Heart right ventricle (tissue), 16 donors: Measurements from ENCODE around the gene ANKRD17. TPM values are rescaled to one million over a fixed set of nuclear protein-coding genes. Genes with fewer than 3 reads are reported as not detected.

Experiments
- ATAC-seq, 8 donors: fragments of 200-7000 bp; cut with Tn5 transposase; one replicate each; pipeline ENCODE4 v1.9.1; 2020; ENCODE audit warnings: mild to moderate bottlenecking in 8 of 8, moderate library complexity in 8 of 8, moderate number of reproducible peaks in 1 of 8
- DNase-seq, 2 donors: peaks; one replicate each; pipeline ENCODE4 v3.0.0-alpha.2; 2020
- H3K27ac ChIP-seq, 10 donors: fragments of 200-600 bp; sonication (generic) in 2 of 10; one replicate each; pipeline versions ENCODE4 v1.5.0 to v1.8.0; 2020 to 2022; ENCODE audit warnings: mild to moderate bottlenecking in 3 of 10
- H3K27me3 ChIP-seq, 7 donors: fragments of 200-600 bp; one replicate each; pipeline ENCODE4 v1.8.0; 2021 to 2022; ENCODE audit warnings: mild to moderate bottlenecking in 2 of 7
- H3K36me3 ChIP-seq, 9 donors: fragments of 200-600 bp; sonication (generic) in 1 of 9; one replicate each; pipeline versions ENCODE4 v1.5.0 to v1.8.0; 2020 to 2022; ENCODE audit warnings: mild to moderate bottlenecking in 2 of 9
- H3K4me1 ChIP-seq, 9 donors: fragments of 200-600 bp; sonication (generic) in 1 of 9; one replicate each; pipeline versions ENCODE4 v1.5.0 to v1.8.0; 2020 to 2022; ENCODE audit warnings: mild to moderate bottlenecking in 4 of 9
- H3K4me3 ChIP-seq, 10 donors: fragments of 200-600 bp; sonication (generic) in 2 of 10; one replicate each; pipeline versions ENCODE4 v1.5.0 to v1.8.0; 2020 to 2022; ENCODE audit warnings: mild to moderate bottlenecking in 7 of 10, moderate library complexity in 2 of 10
- H3K9me3 ChIP-seq, 11 donors: fragments of 200-600 bp in 10 of 11; sonication (generic) in 2 of 11; one replicate each; pipeline versions ENCODE4 v1.5.0 to v1.8.0; 2013 to 2022; ENCODE audit warnings: mild to moderate bottlenecking in 2 of 11, control low read depth in 1 of 11, moderate library complexity in 1 of 11
- CTCF ChIP-seq, 9 donors: fragments of 200-600 bp; sonication (generic) in 2 of 9; IDR thresholded peaks; one replicate each; pipeline versions ENCODE4 v1.5.0 to v1.8.0; 2021 to 2022; ENCODE audit warnings: antibody characterized with exemption in 9 of 9, mild to moderate bottlenecking in 5 of 9, moderate library complexity in 1 of 9
- WGBS, 2 donors: extraction: QIAGEN DNeasy Blood & Tissue Kit; methylation state at CpG; one replicate each; pipeline ENCODE4 v1.1.7; 2013; ENCODE audit warnings: inconsistent platforms in 1 of 2; 5-methylcytosine and 5-hydroxymethylcytosine counted together
- intact Hi-C, 10 donors: fragments of 100-400 bp; cut with DNase I; formaldehyde crosslinking; loops; one replicate each; pipeline versions ENCODE4 v1.11.1 to v1.14.2; 2022
- polyA plus RNA-seq, 2 donors: library from polyadenylated mRNA; stranded (reverse); fragments of 200-250 nt; gene quantifications; one replicate each; pipeline ENCODE4 v1.2.3, GENCODE V29; 2013
- total RNA-seq, 10 donors: library from RNA; stranded (reverse); fragmentation: NEBNext Ultra II Directional in 3 of 10; extraction: Animal tissue kit (Norgen Biotek cat#: 25700) in 3 of 10; gene quantifications; one replicate each; pipeline versions ENCODE4 v1.2.1 to v1.2.4, GENCODE V29; 2021 to 2023
- donor health status: Arrhythmogenic right ventricular cardiomyopathy.
- donor health status: ischemic (EF 13 %, LVEDD 7.1; RV severe dilation, severe dysfunction).
- donor health status: healthy with polysubstance abuse.
- donor health status: DM: no; HTN: yes; CAD: no.
- donor health status: DM: no; HTN: no; CAD: no.
- donor health status: ischemic (EF 25% LVEDD 6.9; RV normal size, moderate dysfunction).
- donor health status: ischemic (EF 25% LVEDD 5.7; RV mildly dilated, moderate dysfunction).
- donor health status: healthy.
- donor health status: DM: yes; HTN: yes; CAD: no.
- donor health status: Ischemic cardiomyopathy.
- donor health status: ischemic (EF 35%, LVEDD 5.7; RV mildly dilated, moderate dysfunction).
- donor health status: nonischemic (EF 11% LVEDD 7.7; RV severe dilation, severe dysfunction).
- donor health status: DM: yes; HTN: yes; CAD: no.
- donor health status: PGD.
- donor health status: ischemic (EF 29% LVEDD 5.4; RV normal size, mild dysfunction).
- donor health status: nonischemic (EF 23%, LVEDD 6.1; RV moderate dilation, normal function).

Gene ANKRD17
- total and polyA plus RNA-seq, 12 donors, result 13.5 to 71.7 (median 60.4) TPM

DNA sequence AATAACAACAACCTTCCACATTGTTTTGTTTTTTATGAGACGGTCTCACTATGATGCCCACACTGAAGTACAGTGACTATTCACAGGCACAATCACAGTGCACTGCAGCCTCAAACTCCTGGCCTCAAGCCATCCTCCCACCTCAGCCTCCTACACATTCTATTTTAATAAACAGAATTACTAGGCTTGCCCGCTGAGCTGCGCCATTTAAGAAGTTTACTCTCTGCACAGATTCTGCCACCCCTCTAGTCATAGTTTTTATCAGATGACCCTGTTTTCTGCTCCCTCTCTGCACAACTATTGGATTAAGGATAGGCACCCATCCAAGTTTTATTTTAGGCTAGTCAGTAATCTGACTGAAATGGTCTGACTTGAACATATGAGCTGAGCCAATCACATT is 177.8 kb downstream of the ANKRD17 start:
- 73 to 81% methylated on average over 3 of the region's 3 CpGs for WGBS, 2 donors
- no peak overlapping the region for H3K4me3 ChIP-seq
- DNase-seq (no peak), ATAC-seq (peak in 5 of 8 donors; percentile 22 to 53 (median 39))
- H3K27me3 ChIP-seq, result no peaks in the 10 kb centered on the region
- peak overlapping the region in 1 of 10 donors; percentile 18 for H3K27ac ChIP-seq
- peaks cover 0 to 11% (median 0%) of the 10 kb centered on the region in 9 donors for H3K4me1 ChIP-seq
- no peaks in the 10 kb centered on the region for H3K9me3 ChIP-seq
- TF ChIP-seq CTCF (IDR thresholded peaks at IDR 0.05), result no peak
- intact Hi-C loops, result no loop called here
- peaks cover 0 to 100% (median 24%) of the 10 kb centered on the region in 9 donors for H3K36me3 ChIP-seq

GRCh38 chr4:73075832-73076231 is 182.8 kb downstream of the ANKRD17 start:
- Histone ChIP-seq H3K27me3 (no peaks in the 10 kb centered on the region), H3K9me3 (no peaks in the 10 kb centered on the region), H3K36me3 (peaks cover 0 to 87% (median 25%) of the 10 kb centered on the region in 9 donors), H3K4me3 (no peak overlapping the region), H3K4me1 (peaks cover 0 to 7% (median 0%) of the 10 kb centered on the region in 9 donors), H3K27ac (no peak overlapping the region)
- no peak for ATAC-seq
- no peak for DNase-seq
- 90 to 95% methylated on average over 3 of the region's 3 CpGs for WGBS, 2 donors
- TF ChIP-seq CTCF (IDR thresholded peaks at IDR 0.05), result no peak
- intact Hi-C loops, result loop anchor here in 1 of 10 donors (2.0 to 10.0 kb wide), 2 partner anchors 59 to 181 kb away; no protein-coding TSS in a partner anchor

DNA sequence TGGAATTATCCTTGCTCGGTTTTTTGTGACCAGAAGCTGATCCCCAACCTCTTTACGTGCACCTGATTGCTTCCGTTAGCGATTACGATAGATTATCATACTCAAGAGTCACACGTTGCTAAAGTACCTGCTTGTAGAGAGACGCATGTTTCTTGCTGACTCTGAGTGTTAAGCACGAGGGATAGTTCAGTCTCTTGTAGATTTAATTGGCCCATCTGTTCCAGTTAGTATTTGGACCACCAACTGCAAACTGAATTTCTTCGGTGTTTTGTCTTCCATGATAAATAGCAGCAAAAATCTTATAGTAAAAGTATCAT is 188.6 kb downstream of the ANKRD17 start:
- peaks cover 0 to 37% (median 29%) of the 10 kb centered on the region in 9 donors for H3K4me1 ChIP-seq
- H3K36me3 ChIP-seq, result peaks cover 0 to 41% (median 3%) of the 10 kb centered on the region in 9 donors
- H3K27me3 ChIP-seq, result no peaks in the 10 kb centered on the region
- no peak for DNase-seq
- TF ChIP-seq CTCF (IDR thresholded peaks at IDR 0.05), result no peak
- intact Hi-C loops, result loop anchor here in 2 of 10 donors (5.0 to 10.0 kb wide), 2 partner anchors 65 to 187 kb away; partner anchors contain the start of gene ANKRD17 (in 1 of the 2)
- H3K4me3 ChIP-seq, result peak overlapping the region; percentile 62 to 99 (median 78)
- H3K9me3 ChIP-seq, result no peaks in the 10 kb centered on the region
- peak in 3 of 8 donors; percentile 0 to 3 (median 0) for ATAC-seq
- WGBS, 2 donors, result 5 to 6% methylated on average over 9 of the region's 9 CpGs
- peak overlapping the region; percentile 41 to 99 (median 94) for H3K27ac ChIP-seq

GRCh38 chr4:73069338-73070073 is 189.1 kb downstream of the ANKRD17 start, which contains the start of gene COX18:
Gene COX18 (minus strand): TSS chr4:73069716. CDS start chr4:73069649, 67 bp downstream.
- Histone ChIP-seq H3K4me1 (peaks cover 0 to 39% (median 29%) of the 10 kb centered on the region in 9 donors), H3K27me3 (no peaks in the 10 kb centered on the region), H3K9me3 (no peaks in the 10 kb centered on the region), H3K4me3 (peak within 1 kb of the TSS; percentile 62 to 99 (median 78)), H3K36me3 (peaks cover 0 to 41% (median 0%) of the 10 kb centered on the region in 9 donors), H3K27ac (peak within 1 kb of the TSS; percentile 86 to 99 (median 94))
- 0% methylated on average over 62 of the region's 62 CpGs for WGBS, 2 donors
- DNase-seq (peak; percentile 97 to 98), ATAC-seq (peak; percentile 97 to 99 (median 98))
- TF ChIP-seq CTCF (IDR thresholded peaks at IDR 0.05), result peak in 1 of 9 donors; percentile 7
- intact Hi-C loops, result loop anchor here in 7 of 10 donors (1.0 to 10.0 kb wide), 4 partner anchors 65 to 190 kb away; partner anchors contain the start of gene ANKRD17 (in 6 of the 7)
